GM21526 (cell line): ENCODE measurements around the gene CASP12.

ENCODE experiments used
- ATAC-seq: cut with Tn5 transposase; IDR thresholded peaks from one replicate; pipeline ENCODE4 v1.9.1; 2021; ENCODE audit warnings: moderate library complexity; ENCODE audit not compliant: unreplicated experiment, low FRiP score

Gene CASP12

GRCh38 chr11:104892723-104893511 is 5.3 kb downstream of the CASP12 start:
- ATAC-seq, result no peak

- no peak for ATAC-seq
These were observed 7.1 kb downstream of the CASP12 start for GRCh38 chr11:104891135-104891534.

- ATAC-seq, result no peak
These were observed 14.9 kb downstream of the CASP12 start for GRCh38 chr11:104883342-104883741.

- ATAC-seq, result peak; percentile 83
These were observed 17.0 kb downstream of the CASP12 start for GRCh38 chr11:104881117-104881794.

- no peak for ATAC-seq
These were observed 18.6 kb downstream of the CASP12 start for GRCh38 chr11:104879514-104880190.

- ATAC-seq, result peak; percentile 55
These were observed 21.3 kb downstream of the CASP12 start for GRCh38 chr11:104876861-104877431.

- ATAC-seq, result no peak
These were observed 21.9 kb downstream of the CASP12 start for GRCh38 chr11:104876324-104876723.

- ATAC-seq, result no peak
These were observed 25.0 kb downstream of the CASP12 start for GRCh38 chr11:104873252-104873651.

- ATAC-seq, result no peak
These were observed 25.9 kb downstream of the CASP12 start for GRCh38 chr11:104872393-104872792.

- ATAC-seq, result no peak
These were observed 27.4 kb downstream of the CASP12 start for GRCh38 chr11:104870910-104871309.

- no peak for ATAC-seq
These were observed 31.4 kb downstream of the CASP12 start for GRCh38 chr11:104866815-104867214.

- ATAC-seq, result peak; percentile 79
These were observed 39.1 kb downstream of the CASP12 start for GRCh38 chr11:104858882-104859775.

- no peak for ATAC-seq
These were observed 41.7 kb downstream of the CASP12 start for GRCh38 chr11:104856607-104857006.

- ATAC-seq, result no peak
These were observed 42.3 kb downstream of the CASP12 start for GRCh38 chr11:104855965-104856364.

- ATAC-seq, result no peak
These were observed 45.0 kb downstream of the CASP12 start for GRCh38 chr11:104853276-104853675.

GRCh38 chr11:104852811-104853210 is 45.4 kb downstream of the CASP12 start:
- ATAC-seq, result no peak

GRCh38 chr11:104846216-104846615 is 52.0 kb downstream of the CASP12 start:
- ATAC-seq, result no peak

- no peak for ATAC-seq
These were observed 53.8 kb downstream of the CASP12 start for GRCh38 chr11:104844451-104844850.

- ATAC-seq, result no peak
These were observed 55.0 kb downstream of the CASP12 start for GRCh38 chr11:104843150-104843836.
